Neuronal stem cell (in vitro differentiated cells): Measurements from ENCODE around the gene ZFHX3.

Experiments
- DNase-seq: peaks from one replicate; pipeline ENCODE4 v3.0.0-alpha.2; 2013; ENCODE audit warnings: low spot score
- H2AFZ ChIP-seq: one replicate; pipeline ENCODE4 v1.6.1; 2013; ENCODE audit warnings: mild to moderate bottlenecking, low read length, inconsistent platforms
- H2AK5ac ChIP-seq: 2 replicates; pipeline ENCODE4 v1.6.1; 2013; ENCODE audit warnings: low read depth, mild to moderate bottlenecking, inconsistent platforms, low read length, moderate library complexity, mixed read lengths
- H2BK120ac ChIP-seq: 2 replicates; pipeline ENCODE4 v1.6.1; 2013; ENCODE audit warnings: low read depth, mild to moderate bottlenecking, inconsistent platforms, low read length, moderate library complexity, mixed read lengths
- H2BK12ac ChIP-seq: one replicate; pipeline ENCODE4 v1.6.1; 2013; ENCODE audit warnings: low read length, inconsistent platforms
- H2BK15ac ChIP-seq: 2 replicates; pipeline ENCODE4 v1.6.1; 2013; ENCODE audit warnings: mild to moderate bottlenecking, low read length, inconsistent platforms, mixed read lengths
- H2BK5ac ChIP-seq: one replicate; pipeline ENCODE4 v1.6.1; 2013; ENCODE audit warnings: inconsistent platforms, mild to moderate bottlenecking, low read length, moderate library complexity
- H3K14ac ChIP-seq: one replicate; pipeline ENCODE4 v1.6.1; 2013; ENCODE audit warnings: low read length, inconsistent platforms
- H3K18ac ChIP-seq: 2 replicates; pipeline ENCODE4 v1.6.1; 2013; ENCODE audit warnings: low read length, inconsistent platforms
- H3K23ac ChIP-seq: 2 replicates; pipeline ENCODE4 v1.6.1; 2013; ENCODE audit warnings: low read depth, mild to moderate bottlenecking, mixed read lengths, low read length, inconsistent platforms; ENCODE audit not compliant: poor library complexity
- H3K27ac ChIP-seq: replicated peaks from 3 replicates; pipeline ENCODE4 v1.5.1; 2013; ENCODE audit warnings: low read length, inconsistent platforms
- H3K27me3 ChIP-seq, 3 experiments: 2 replicates each; pipeline ENCODE4 v1.6.1; 2013; ENCODE audit warnings: low read length in 3 of 3, mild to moderate bottlenecking in 2 of 3, inconsistent platforms in 1 of 3, low read depth in 1 of 3, mixed read lengths in 1 of 3, moderate library complexity in 1 of 3; ENCODE audit not compliant: control insufficient read depth in 3 of 3, insufficient read depth in 3 of 3
- H3K36me3 ChIP-seq, 2 donors: replicated peaks in 1 of 2; 2 replicates each; pipeline ENCODE4 v1.6.1; 2013; ENCODE audit warnings: low read length in 2 of 2; ENCODE audit not compliant: control insufficient read depth in 2 of 2, insufficient read depth in 2 of 2
- H3K4ac ChIP-seq: 2 replicates; pipeline ENCODE4 v1.6.1; 2013; ENCODE audit warnings: inconsistent platforms, mild to moderate bottlenecking, low read length, moderate library complexity
- H3K4me1 ChIP-seq, 2 donors: 1 replicate in 1 of 2; 2 replicates in 1 of 2; pipeline ENCODE4 v1.6.1; 2013; ENCODE audit warnings: low read length in 2 of 2, low read depth in 1 of 2; ENCODE audit not compliant: control insufficient read depth in 2 of 2, insufficient read depth in 1 of 2
- H3K4me2 ChIP-seq: one replicate; pipeline ENCODE4 v1.6.1; 2013; ENCODE audit warnings: mild to moderate bottlenecking, low read length, inconsistent platforms; ENCODE audit not compliant: insufficient read depth, poor library complexity, severe bottlenecking
- H3K4me3 ChIP-seq, 2 donors: 2 replicates each; pipeline ENCODE4 v1.5.1; 2013; ENCODE audit warnings: low read length in 2 of 2, mild to moderate bottlenecking in 2 of 2, inconsistent platforms in 1 of 2, moderate library complexity in 1 of 2
- H3K79me1 ChIP-seq: one replicate; pipeline ENCODE4 v1.6.1; 2013; ENCODE audit warnings: low read depth, mild to moderate bottlenecking, inconsistent platforms, low read length, moderate library complexity
- H3K9ac ChIP-seq: one replicate; pipeline ENCODE4 v1.6.1; 2013; ENCODE audit warnings: mild to moderate bottlenecking, low read depth, low read length, inconsistent platforms; ENCODE audit not compliant: poor library complexity
- H3K9me3 ChIP-seq, 2 donors: replicated peaks in 1 of 2; 2 replicates each; pipeline versions ENCODE3 to v1.6.1; 2013; ENCODE audit warnings: low read length in 2 of 2, mild to moderate bottlenecking in 2 of 2, inconsistent platforms in 1 of 2, low read depth in 1 of 2, mixed read lengths in 1 of 2, moderate library complexity in 1 of 2; ENCODE audit not compliant: control insufficient read depth in 2 of 2, insufficient read depth in 1 of 2
- H4K8ac ChIP-seq: one replicate; pipeline ENCODE4 v1.6.1; 2013; ENCODE audit warnings: low read depth, mild to moderate bottlenecking, inconsistent platforms, low read length, moderate library complexity
- H4K91ac ChIP-seq: one replicate; pipeline ENCODE4 v1.6.1; 2013; ENCODE audit warnings: low read length, low read depth, mild to moderate bottlenecking, inconsistent platforms; ENCODE audit not compliant: poor library complexity
- WGBS, 2 donors: extraction: QIAGEN DNeasy Blood & Tissue Kit; methylation state at CpG; one replicate each; pipeline ENCODE4 v1.1.7; 2013; ENCODE audit warnings: missing lambda C conversion rate in 2 of 2, mixed read lengths in 1 of 2; ENCODE audit not compliant: insufficient read length in 2 of 2, insufficient replicate concordance in 1 of 2; ENCODE audit errors: extremely low coverage in 2 of 2; 5-methylcytosine and 5-hydroxymethylcytosine counted together

Gene ZFHX3

GRCh38 chr16:72974142-72974769 lies 73.7 kb downstream of the ZFHX3 start:
- no peak overlapping the region for H2BK120ac ChIP-seq
- H3K9ac ChIP-seq = no peak overlapping the region
- H3K27me3 ChIP-seq = no peaks in the 10 kb centered on the region
- no peak overlapping the region for H2AFZ ChIP-seq
- peaks cover 0 to under 1% of the 10 kb centered on the region in 2 donors for H3K4me1 ChIP-seq
- no peak for DNase-seq
- H2BK15ac ChIP-seq = no peak overlapping the region
- H3K4ac ChIP-seq = no peak overlapping the region
- H2BK12ac ChIP-seq = no peak overlapping the region
- no peak overlapping the region for H4K91ac ChIP-seq
- no peak overlapping the region for H3K4me3 ChIP-seq
- H3K4me2 ChIP-seq = no peak overlapping the region
- no peaks in the 10 kb centered on the region for H3K9me3 ChIP-seq
- no peak overlapping the region for H3K23ac ChIP-seq
- H4K8ac ChIP-seq = no peak overlapping the region
- H3K14ac ChIP-seq = no peak overlapping the region
- H3K27ac ChIP-seq = no peak overlapping the region
- H3K36me3 ChIP-seq = peaks cover 0 to 28% of the 10 kb centered on the region in 2 donors
- no peak overlapping the region for H2AK5ac ChIP-seq
- H3K79me1 ChIP-seq = no peaks in the 10 kb centered on the region
- WGBS, 2 donors = no CpG with 5 or more reads among the region's 13 CpGs
- H3K18ac ChIP-seq = no peak overlapping the region
- H2BK5ac ChIP-seq = no peak overlapping the region

GRCh38 chr16:72972878-72973571 lies 74.9 kb downstream of the ZFHX3 start:
- Histone ChIP-seq H2AFZ (no peak overlapping the region), H2BK120ac (no peak overlapping the region), H3K4me1 (peaks cover 0 to 3% of the 10 kb centered on the region in 2 donors), H2AK5ac (no peak overlapping the region), H3K18ac (no peak overlapping the region), H2BK15ac (no peak overlapping the region), H3K4me3 (no peak overlapping the region), H3K9me3 (no peaks in the 10 kb centered on the region), H3K36me3 (peaks cover 0 to 18% of the 10 kb centered on the region in 2 donors), H3K79me1 (no peaks in the 10 kb centered on the region), H3K4ac (no peak overlapping the region), H3K4me2 (no peak overlapping the region), H3K27ac (no peak overlapping the region), H3K14ac (no peak overlapping the region), H3K23ac (no peak overlapping the region), H2BK5ac (no peak overlapping the region), H4K8ac (no peak overlapping the region), H2BK12ac (no peak overlapping the region), H3K27me3 (no peaks in the 10 kb centered on the region), H3K9ac (no peak overlapping the region), H4K91ac (no peak overlapping the region)
- DNase-seq = no peak
- no CpG with 5 or more reads among the region's 7 CpGs for WGBS, 2 donors

- Histone ChIP-seq H3K4ac (no peak overlapping the region), H2BK15ac (no peak overlapping the region), H3K4me2 (no peak overlapping the region), H2AFZ (no peak overlapping the region), H3K23ac (no peak overlapping the region), H2BK12ac (no peak overlapping the region), H3K27ac (no peak overlapping the region), H3K14ac (no peak overlapping the region), H3K4me3 (no peak overlapping the region), H3K36me3 (peaks cover 0 to 26% of the 10 kb centered on the region in 2 donors), H3K27me3 (no peaks in the 10 kb centered on the region), H3K18ac (no peak overlapping the region), H4K91ac (no peak overlapping the region), H3K9me3 (peaks cover 0 to 5% of the 10 kb centered on the region in 2 donors), H2BK5ac (no peak overlapping the region), H4K8ac (no peak overlapping the region), H2AK5ac (no peak overlapping the region), H3K79me1 (no peaks in the 10 kb centered on the region), H2BK120ac (no peak overlapping the region), H3K4me1 (peaks cover 0 to 3% of the 10 kb centered on the region in 2 donors), H3K9ac (no peak overlapping the region)
- no CpG with 5 or more reads among the region's 5 CpGs for WGBS, 2 donors
- DNase-seq = no peak
Measured at GRCh38 chr16:72971370-72971769, 76.6 kb downstream of the ZFHX3 start.

DNA sequence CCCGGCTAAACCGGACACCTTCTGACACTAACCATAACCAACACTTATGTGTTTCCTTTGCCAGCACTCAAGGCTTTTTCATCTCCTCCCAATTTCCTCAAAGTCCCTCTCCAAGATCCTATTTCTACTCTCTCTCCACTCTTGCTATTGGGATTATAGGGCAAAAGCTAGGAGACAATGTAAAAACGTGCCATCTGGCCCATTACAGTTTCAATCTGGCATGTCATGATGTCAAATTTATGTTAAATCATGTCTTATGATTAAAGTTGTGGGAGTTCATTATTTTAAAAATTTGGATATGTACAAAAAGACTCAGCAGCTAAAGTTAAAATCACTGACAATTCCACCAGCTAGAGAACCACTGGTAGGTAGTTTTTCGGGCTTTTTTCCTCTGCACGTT lies 77.3 kb downstream of the ZFHX3 start:
- Histone ChIP-seq H3K4me1 (peaks cover 0 to 3% of the 10 kb centered on the region in 2 donors), H3K4me3 (no peak overlapping the region), H3K36me3 (peaks cover 0 to 32% of the 10 kb centered on the region in 2 donors), H3K18ac (no peak overlapping the region), H3K9ac (no peak overlapping the region), H3K23ac (no peak overlapping the region), H2AFZ (no peak overlapping the region), H3K27ac (no peak overlapping the region), H3K27me3 (no peaks in the 10 kb centered on the region), H2BK120ac (no peak overlapping the region), H3K9me3 (peaks cover 0 to 5% of the 10 kb centered on the region in 2 donors), H2AK5ac (no peak overlapping the region), H3K4me2 (no peak overlapping the region), H3K14ac (no peak overlapping the region), H4K91ac (no peak overlapping the region), H2BK15ac (no peak overlapping the region), H3K79me1 (no peaks in the 10 kb centered on the region), H2BK5ac (no peak overlapping the region), H4K8ac (no peak overlapping the region), H2BK12ac (no peak overlapping the region), H3K4ac (no peak overlapping the region)
- DNase-seq = no peak
- no CpG with 5 or more reads among the region's 5 CpGs for WGBS, 2 donors
